ENCODE results near the gene NRG3.
A peak's percentile ranks its signal among the peaks of the same experiment; 100 is the strongest.
"Not testable (repeated sequence)": the region's sequence is repeated elsewhere in the genome, so short reads cannot be mapped to it uniquely, and the experiment has no call there.

Gene NRG3

GRCh38 chr10:82310839-82311238 is 435.8 kb downstream of the NRG3 start:
- intact Hi-C loops (cut with DNase I): no loop called here
- no peak for DNase-seq

DNA sequence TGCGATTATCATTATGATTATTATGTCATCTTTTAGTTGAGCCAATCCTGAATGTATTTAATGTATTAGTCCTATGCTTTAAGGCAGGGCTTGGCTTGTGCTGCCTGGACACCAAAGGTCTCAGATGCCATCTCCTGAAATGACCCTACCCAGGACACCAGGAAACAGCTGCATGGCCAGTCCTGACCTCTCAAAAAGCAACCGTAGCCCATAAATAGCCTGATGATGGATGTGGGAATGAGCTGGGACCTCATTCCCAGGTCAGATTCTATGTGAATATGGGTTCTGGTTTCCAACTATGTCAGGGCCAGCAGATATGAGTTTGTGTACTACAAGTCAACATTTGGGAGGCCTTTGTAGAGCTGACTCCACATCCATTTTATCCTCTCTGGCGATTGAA is 438.4 kb downstream of the NRG3 start:
- intact Hi-C loops (cut with DNase I): no loop called here
- no peak for DNase-seq

DNA sequence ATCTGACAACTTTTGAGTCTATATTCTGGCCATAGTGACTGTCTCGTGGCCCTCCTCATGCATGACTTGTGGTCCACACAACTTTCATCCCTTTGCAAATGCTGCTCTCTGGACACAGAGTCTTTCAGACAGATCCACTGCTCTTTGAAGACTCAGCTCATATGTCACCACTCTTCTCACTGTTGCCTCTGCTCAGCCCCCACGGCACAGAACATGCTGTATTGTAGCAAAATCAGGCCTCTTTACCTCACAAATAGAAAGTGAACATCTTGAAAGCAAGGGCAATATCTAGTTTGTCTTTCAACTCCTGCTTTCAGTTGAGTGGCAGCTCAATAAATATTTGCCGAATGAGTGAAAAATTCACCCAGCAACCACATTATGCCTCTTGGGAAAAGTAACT is 443.5 kb downstream of the NRG3 start:
- no peak for DNase-seq
- intact Hi-C loops (cut with DNase I): no loop called here

GRCh38 chr10:82319074-82319473 is 444.1 kb downstream of the NRG3 start:
- intact Hi-C loops (cut with DNase I): no loop called here
- DNase-seq: no peak

DNA sequence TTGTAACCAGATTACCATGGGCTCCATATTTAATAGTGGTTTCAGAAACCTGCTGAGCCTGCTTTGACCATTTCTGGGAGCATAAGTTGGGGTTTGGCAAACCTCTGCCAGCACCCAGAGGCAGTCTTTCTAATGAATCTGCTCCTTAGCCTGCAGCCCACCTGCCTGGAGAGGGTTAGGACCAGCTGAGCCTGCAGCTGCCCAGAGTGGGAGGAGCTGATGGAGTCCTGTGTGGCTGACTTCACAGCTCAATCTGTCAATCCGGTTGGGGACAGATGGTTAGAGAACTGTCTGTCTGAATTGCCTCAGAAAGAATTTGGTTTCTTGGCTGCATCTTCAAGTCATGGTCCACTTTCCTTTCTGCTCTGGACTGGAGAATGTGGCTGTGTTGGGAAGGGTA is 444.6 kb downstream of the NRG3 start:
- intact Hi-C loops (cut with DNase I): no loop called here
- DNase-seq: no peak

DNA sequence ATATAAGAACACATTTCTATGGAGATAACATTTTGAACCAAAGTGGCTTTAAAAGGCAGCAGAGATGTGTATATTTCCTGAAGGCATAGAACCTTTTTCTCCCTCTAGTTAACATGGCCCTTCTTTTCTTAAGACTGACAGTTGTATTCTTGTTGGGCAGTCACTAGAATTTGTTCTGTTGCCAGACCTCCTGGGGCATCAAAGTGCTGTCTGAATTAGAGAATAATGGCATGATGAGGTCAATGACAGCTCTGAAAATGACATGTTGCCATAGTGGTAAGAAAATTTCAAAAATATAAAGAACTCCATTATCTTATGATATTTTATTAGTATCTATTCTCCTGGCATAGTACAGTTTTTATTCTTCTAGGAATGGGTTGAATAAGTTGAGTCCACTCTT is 446.7 kb downstream of the NRG3 start:
- intact Hi-C loops (cut with DNase I): no loop called here
- no peak for DNase-seq

DNA sequence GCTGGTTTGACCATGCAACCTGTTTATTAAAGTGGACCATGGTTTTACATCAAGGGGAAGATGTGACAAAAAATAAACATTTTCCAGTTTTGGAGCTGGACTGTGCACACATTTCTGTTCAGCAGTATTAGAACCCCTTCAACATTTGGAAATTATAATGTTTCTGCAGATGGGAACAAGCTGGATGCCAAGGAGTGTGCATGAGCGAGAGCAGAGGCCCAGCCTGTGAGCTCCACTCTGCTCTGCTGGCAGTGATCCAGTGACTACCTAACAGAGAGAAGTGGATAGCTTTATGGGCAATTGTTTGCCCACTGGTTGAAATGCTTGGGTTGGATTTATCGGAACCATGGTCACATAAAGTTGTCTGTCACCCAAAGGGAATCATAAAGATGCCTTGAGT is 456.7 kb downstream of the NRG3 start:
- peak in 1 of 42 donors; percentile 12 for DNase-seq

GRCh38 chr10:82335831-82336230 is 460.8 kb downstream of the NRG3 start:
- intact Hi-C loops (cut with DNase I): no loop called here
- no peak for DNase-seq

More for the DNA sequence above, 456.7 kb downstream of the NRG3 start:
- intact Hi-C loops (cut with DNase I): no loop called here

- intact Hi-C loops (cut with DNase I): no loop called here
- no peak for DNase-seq
These were observed 465.2 kb downstream of the NRG3 start for GRCh38 chr10:82340166-82340565.

DNA sequence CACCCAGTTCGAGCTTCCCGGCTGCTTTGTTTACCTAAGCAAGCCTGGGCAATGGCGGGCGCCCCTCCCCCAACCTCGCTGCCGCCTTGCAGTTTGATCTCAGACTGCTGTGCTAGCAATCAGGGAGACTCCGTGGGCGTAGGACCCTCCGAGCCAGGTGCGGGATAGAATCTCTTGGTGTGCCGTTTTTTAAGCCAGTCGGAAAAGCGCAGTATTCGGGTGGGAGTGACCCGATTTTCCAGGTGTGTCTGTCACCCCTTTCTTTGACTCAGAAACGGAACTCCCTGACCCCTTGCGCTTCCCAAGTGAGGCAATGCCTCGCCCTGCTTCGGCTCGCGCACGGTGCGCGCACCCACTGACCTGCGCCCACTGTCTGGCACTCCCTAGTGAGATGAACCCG is 474.6 kb downstream of the NRG3 start:
- DNase-seq; intact Hi-C loops (cut with DNase I): not testable (repeated sequence)

DNA sequence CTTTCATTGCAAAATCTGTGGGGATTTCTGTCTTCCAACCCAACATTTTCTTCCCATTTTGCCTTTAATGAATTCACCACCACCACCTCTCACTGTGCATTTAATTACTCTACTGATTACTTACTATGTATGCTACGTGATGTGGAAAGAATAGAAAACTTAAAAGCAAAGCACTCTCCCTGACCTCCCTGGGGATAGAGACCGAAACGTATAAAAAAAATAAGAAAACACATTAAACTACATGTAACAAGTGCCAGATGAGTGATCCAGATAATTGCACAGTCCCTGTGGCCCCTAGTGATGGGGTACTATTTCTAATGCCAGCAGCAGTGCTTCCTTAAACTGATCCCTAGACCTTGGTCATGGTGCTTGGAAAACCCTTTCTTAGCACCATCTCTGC is 478.4 kb downstream of the NRG3 start:
- intact Hi-C loops (cut with DNase I): no loop called here
- DNase-seq: no peak

- intact Hi-C loops (cut with DNase I): no loop called here
These were observed 483.6 kb downstream of the NRG3 start for GRCh38 chr10:82358486-82359099.

DNA sequence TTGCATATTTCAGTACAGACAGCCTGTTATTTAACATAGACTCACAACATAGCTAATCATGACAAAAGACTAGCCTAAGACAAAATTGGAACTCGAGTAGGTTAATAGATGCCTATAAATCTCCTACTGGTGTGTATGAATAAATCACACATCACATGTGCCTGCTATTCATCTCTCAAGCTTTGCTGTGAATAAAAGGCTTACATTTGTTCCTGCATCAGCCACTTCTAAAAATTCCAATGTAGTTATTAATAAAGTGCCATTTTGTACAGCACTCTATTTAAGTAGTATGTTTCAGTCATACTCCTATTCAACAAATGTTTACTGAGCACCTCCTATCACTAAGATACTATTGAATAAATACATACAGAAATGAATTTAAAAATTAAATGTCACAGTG is 486.3 kb downstream of the NRG3 start:
- intact Hi-C loops (cut with DNase I): no loop called here
- no peak for DNase-seq

More at GRCh38 chr10:82358486-82359099, 483.6 kb downstream of the NRG3 start:
- no peak for DNase-seq

DNA sequence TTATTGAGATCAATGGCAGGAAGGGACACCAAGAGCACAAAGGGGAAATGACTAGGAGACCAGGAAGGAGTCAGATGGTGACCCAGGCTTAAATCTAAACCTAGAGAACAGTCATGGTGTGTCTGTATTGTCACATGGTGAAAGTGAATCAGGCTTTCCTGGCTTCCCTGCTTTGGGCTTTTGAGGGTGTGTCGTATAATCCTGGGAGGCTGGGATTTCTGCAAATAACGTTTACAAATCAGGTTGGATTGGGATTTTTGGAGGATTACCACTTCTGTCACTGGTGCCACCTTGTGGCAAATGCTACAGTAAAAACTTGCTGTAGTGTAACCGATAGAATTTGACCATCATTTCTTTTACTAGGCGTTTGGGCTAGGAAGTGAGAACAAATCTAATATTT is 502.6 kb downstream of the NRG3 start:
- peak in 15 of 42 donors; percentile 11 to 49 (median 28) for DNase-seq
- intact Hi-C loops (cut with DNase I): no loop called here

DNA sequence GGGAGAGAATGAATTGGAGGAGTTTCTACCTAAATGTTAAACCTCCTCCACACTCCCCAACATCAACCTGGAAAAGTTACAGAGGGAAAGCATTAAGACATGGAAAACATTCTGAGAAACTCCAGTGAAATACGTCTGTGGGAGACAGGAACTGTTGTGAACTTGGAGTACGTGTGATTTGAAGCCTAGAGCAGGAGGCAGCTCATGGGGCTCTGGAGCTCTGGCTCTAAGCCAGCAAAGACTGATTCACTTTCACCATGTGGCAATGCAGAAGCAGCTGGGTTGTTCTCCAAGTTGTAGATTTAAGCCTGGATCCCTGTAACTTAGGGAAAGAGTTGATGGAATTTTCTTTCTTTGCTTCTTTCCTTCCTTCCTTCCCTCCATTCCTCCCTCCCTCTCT is 503.2 kb downstream of the NRG3 start:
- intact Hi-C loops (cut with DNase I): no loop called here
- DNase-seq: peak in 38 of 42 donors; percentile 10 to 88 (median 52)

- no peak for DNase-seq
- intact Hi-C loops (cut with DNase I): no loop called here
These were observed 508.4 kb downstream of the NRG3 start for GRCh38 chr10:82383350-82383749.

DNA sequence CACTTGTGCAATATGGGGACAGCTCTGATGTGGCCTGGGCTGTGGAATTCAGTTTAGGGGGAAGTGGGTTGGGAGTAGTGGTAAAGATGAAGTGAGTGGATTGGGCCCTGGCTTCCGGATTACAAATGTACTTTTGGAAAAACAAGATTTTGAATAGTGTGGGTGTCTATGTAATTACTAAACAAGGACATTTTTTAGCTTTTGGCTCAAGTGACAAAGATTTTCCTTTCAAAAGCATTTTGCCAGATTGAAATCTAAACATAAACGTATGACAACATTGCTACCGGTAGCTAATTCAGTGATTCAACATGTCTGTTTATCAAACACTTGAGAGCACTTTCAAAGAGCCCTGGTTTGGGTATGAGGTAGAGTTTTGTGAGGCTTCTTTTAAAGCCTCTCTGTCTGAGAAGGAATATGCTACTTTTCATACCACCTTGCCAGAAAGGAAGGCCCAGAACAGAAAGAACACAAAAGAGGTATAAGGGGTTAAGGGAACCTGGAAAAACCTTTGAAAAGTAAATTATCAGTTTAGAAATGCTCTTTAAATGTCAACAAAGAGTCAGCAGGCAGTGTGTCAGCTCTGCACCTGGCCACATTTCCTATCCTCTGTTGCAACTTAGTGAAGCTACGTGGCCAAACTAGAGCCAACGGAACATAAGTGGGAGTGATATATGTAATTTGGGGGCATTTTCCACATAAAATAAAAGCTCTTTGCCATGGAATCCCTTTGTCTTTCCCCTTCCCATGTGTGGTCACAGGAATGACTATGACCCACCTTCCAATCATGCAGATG is 516.1 kb downstream of the NRG3 start:
- no peak for DNase-seq
- intact Hi-C loops (cut with DNase I): no loop called here

GRCh38 chr10:82391971-82392370 is 517.0 kb downstream of the NRG3 start:
- intact Hi-C loops (cut with DNase I): no loop called here
- no peak for DNase-seq

DNA sequence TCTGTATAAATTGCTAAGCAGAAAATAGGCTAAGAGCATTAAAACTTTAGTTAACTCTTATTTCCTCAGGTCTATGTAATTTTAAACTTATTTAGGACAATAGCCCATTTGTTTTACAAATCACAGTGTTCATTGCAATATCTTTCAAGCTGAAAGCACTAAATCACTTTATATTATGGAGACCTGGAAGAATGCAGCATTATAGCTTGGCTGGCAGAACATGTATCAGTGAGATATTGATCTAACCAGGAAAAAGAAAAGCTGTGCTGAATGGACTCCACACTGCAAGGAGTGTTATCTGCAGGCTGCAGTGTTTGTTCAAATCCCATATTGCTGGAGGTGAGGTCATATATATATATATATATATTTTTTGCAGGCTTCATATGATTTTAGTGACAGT is 517.5 kb downstream of the NRG3 start:
- DNase-seq: no peak
- intact Hi-C loops (cut with DNase I): no loop called here

- intact Hi-C loops (cut with DNase I): no loop called here
- DNase-seq: peak in 25 of 42 donors; percentile 2 to 54 (median 19)
These were observed 519.1 kb downstream of the NRG3 start for GRCh38 chr10:82394122-82394521.

DNA sequence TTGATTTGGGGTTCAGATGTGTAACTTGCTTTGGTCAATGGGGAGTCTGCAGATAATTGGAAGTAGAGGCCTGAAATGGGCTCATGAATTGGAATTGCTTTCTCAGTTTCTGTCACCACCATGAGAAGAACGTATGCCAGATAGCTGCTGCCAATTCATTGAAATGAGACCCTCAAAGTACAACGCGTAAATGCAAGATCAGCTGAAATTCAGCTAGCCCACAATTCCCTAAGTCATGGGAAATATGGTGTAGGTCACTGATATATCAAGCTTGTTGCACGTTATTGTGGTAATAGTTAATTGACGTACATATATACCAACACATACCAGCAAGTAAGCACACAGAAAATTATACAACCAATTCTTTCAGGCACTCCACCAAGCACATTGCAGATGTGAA is 520.0 kb downstream of the NRG3 start:
- intact Hi-C loops (cut with DNase I): no loop called here
- no peak for DNase-seq
